Panc1 (cell line): ENCODE measurements around the gene DIS3L2. TPM values are rescaled to one million over a fixed set of nuclear protein-coding genes. Genes with fewer than 3 reads are reported as not detected.

Experiments used
- ATAC-seq: fragments of 200-7000 bp; cut with Tn5 transposase; 2 replicates; pipeline ENCODE4 v1.9.1; 2020; ENCODE audit warnings: mild to moderate bottlenecking, moderate library complexity
- BruUV-seq: library from RNA; stranded (reverse); fragments of 400-500 nt; replicated peaks from 2 replicates; lab custom pipeline; 2021; lab: Mats Ljungman, UMichigan
- CTCF ChIA-PET: fragments of 300-600 bp; sonication (Branson Sonifier 250); formaldehyde crosslinking; loops from one replicate; lab custom pipeline; 2022; ENCODE audit warnings: antibody characterized with exemption; lab: Charles Lee
- POLR2A ChIA-PET: fragments of 300-600 bp; sonication (Branson Sonifier 250); formaldehyde crosslinking; loops from one replicate; lab custom pipeline; 2022; ENCODE audit warnings: antibody characterized with exemption; lab: Charles Lee
- DNase-seq: peaks from one replicate; pipeline ENCODE4 v3.0.0-alpha.2; 2010; ENCODE audit warnings: low read depth, low spot score
- H3K27ac ChIP-seq: 2 replicates; pipeline ENCODE4 v1.5.1; 2011; ENCODE audit warnings: mild to moderate bottlenecking, low read length, inconsistent platforms
- H3K27me3 ChIP-seq: fragments of 200-500 bp; sonication (Bioruptor generic); 2 replicates; pipeline ENCODE4 v1.6.0; 2014; ENCODE audit warnings: low read length, inconsistent platforms; ENCODE audit not compliant: control insufficient read depth, insufficient read depth
- H3K36me3 ChIP-seq: fragments of 200-500 bp; sonication (Bioruptor generic); 2 replicates; pipeline ENCODE4 v1.5.1; 2014; ENCODE audit warnings: inconsistent platforms, mild to moderate bottlenecking, low read length, moderate library complexity; ENCODE audit not compliant: control insufficient read depth, insufficient read depth
- H3K4me1 ChIP-seq: 2 replicates; pipeline ENCODE4 v1.5.1; 2011; ENCODE audit warnings: inconsistent platforms, mild to moderate bottlenecking, low read length, moderate library complexity; ENCODE audit not compliant: control insufficient read depth, insufficient read depth
- H3K4me3 ChIP-seq, 2 experiments: 2 replicates each; pipeline ENCODE4 v1.5.1; 2011 to 2012; ENCODE audit warnings: low read depth in 2 of 2, low read length in 2 of 2, mild to moderate bottlenecking in 2 of 2, inconsistent platforms in 1 of 2, moderate library complexity in 1 of 2
- H3K9me3 ChIP-seq: fragments of 200-500 bp; sonication (Bioruptor generic); 2 replicates; pipeline ENCODE4 v1.5.1; 2014; ENCODE audit warnings: low read depth, mild to moderate bottlenecking, inconsistent platforms, low read length, moderate library complexity; ENCODE audit not compliant: control insufficient read depth, insufficient read depth
- POLR2AphosphoS5 ChIP-seq: IDR thresholded peaks from 2 replicates; pipeline ENCODE4 v1.6.1; 2012; ENCODE audit warnings: mild to moderate bottlenecking, low read depth, low read length, moderate library complexity
- REST ChIP-seq, 2 experiments: IDR thresholded peaks; 2 replicates each; pipeline ENCODE4 v1.6.1; 2011 to 2012; ENCODE audit warnings: low read depth in 2 of 2, control low read depth in 1 of 2, low read length in 1 of 2, mild to moderate bottlenecking in 1 of 2, moderate library complexity in 1 of 2; ENCODE audit not compliant: insufficient read depth in 1 of 2
- SIN3A ChIP-seq: IDR thresholded peaks from 2 replicates; pipeline ENCODE4 v1.6.1; 2012; ENCODE audit warnings: low read depth, mild to moderate bottlenecking, low read length, moderate library complexity, borderline replicate concordance; ENCODE audit not compliant: insufficient read depth
- TCF7L2 ChIP-seq: IDR thresholded peaks from 2 replicates; pipeline ENCODE4 v1.6.1; 2011; ENCODE audit warnings: mild to moderate bottlenecking, low read depth, low read length, inconsistent platforms
- in situ Hi-C: cut with HindIII; loops from 2 replicates; pipeline ENCODE4 v1.10.0; 2016; ENCODE audit warnings: low sequenced_read_pairs, low pct_unique_long_range_greater_than_20kb
- intact Hi-C: fragments of 100-400 bp; cut with micrococcal nuclease; formaldehyde crosslinking; loops from one replicate; pipeline ENCODE4 v1.10.0; 2022; ENCODE audit not compliant: unreplicated experiment
- total RNA-seq: library from RNA; stranded (reverse); gene quantifications from one replicate; pipeline ENCODE4 v1.2.1, GENCODE V29; 2021; ENCODE audit not compliant: unreplicated experiment
- TF ChIP-seq, protein P1 (sequence below): fragments of 450-650 bp; IDR thresholded peaks from 2 replicates; pipeline ENCODE4 v1.5.1; 2017; ENCODE audit warnings: mild to moderate bottlenecking

Gene DIS3L2
- total RNA-seq, 1 experiment from 2014 or later, result 28.1 TPM

DNA sequence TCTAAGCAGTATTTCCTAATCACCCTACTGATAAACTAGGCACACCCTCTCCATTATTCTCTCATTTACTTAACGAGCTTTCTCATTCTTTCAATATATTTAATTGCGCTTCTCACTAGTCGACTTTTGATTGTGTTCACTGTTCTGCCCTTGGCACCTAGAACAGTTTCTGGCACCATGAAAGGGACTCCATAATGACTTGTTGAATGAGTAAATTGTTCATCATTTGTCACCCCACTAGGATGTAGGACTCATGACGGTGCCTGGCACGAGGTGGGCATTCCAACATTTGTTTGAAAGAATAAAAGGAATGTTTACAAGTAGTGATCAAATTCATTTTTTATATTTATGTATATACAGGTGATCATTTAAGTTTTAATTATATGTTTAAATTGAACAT lies 123.7 kb downstream of the DIS3L2 start:
- in situ Hi-C loops, result no loop called here
- Histone ChIP-seq H3K27me3 (no peaks in the 10 kb centered on the region), H3K9me3 (peaks cover 5% of the 10 kb centered on the region; the same call in 1 of the 2 replicates), H3K4me3 (no peak overlapping the region), H3K36me3 (no peaks in the 10 kb centered on the region), H3K4me1 (no peaks in the 10 kb centered on the region), H3K27ac (no peak overlapping the region)
- CTCF ChIA-PET, result no interaction called here
- TF ChIP-seq POLR2AphosphoS5, result no peak
- no peak for TF ChIP-seq TCF7L2
- no peak for TF ChIP-seq REST (IDR thresholded peaks at IDR 0.05; ENCODE audit: insufficient read depth in 1 of 2, low read depth in 2 of 2, low read length in 1 of 2)
- TF ChIP-seq, protein P1, sequence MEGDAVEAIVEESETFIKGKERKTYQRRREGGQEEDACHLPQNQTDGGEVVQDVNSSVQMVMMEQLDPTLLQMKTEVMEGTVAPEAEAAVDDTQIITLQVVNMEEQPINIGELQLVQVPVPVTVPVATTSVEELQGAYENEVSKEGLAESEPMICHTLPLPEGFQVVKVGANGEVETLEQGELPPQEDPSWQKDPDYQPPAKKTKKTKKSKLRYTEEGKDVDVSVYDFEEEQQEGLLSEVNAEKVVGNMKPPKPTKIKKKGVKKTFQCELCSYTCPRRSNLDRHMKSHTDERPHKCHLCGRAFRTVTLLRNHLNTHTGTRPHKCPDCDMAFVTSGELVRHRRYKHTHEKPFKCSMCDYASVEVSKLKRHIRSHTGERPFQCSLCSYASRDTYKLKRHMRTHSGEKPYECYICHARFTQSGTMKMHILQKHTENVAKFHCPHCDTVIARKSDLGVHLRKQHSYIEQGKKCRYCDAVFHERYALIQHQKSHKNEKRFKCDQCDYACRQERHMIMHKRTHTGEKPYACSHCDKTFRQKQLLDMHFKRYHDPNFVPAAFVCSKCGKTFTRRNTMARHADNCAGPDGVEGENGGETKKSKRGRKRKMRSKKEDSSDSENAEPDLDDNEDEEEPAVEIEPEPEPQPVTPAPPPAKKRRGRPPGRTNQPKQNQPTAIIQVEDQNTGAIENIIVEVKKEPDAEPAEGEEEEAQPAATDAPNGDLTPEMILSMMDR, result no peak
- no peak for TF ChIP-seq SIN3A
- intact Hi-C loops, result no loop called here
- POLR2A ChIA-PET, result no interaction called here
- no peak for ATAC-seq
- no peak for DNase-seq
- no TSS peak for BruUV-seq

- ChIA-PET CTCF (no interaction called here), POLR2A (no interaction called here)
- no peak for ATAC-seq
- DNase-seq, result no peak
- TF ChIP-seq SIN3A (no peak), TCF7L2 (no peak), REST (IDR thresholded peaks at IDR 0.05; ENCODE audit: insufficient read depth in 1 of 2, low read depth in 2 of 2, low read length in 1 of 2) (no peak), POLR2AphosphoS5 (no peak)
- TF ChIP-seq, protein P1, result no peak
- Histone ChIP-seq H3K27ac (no peak overlapping the region), H3K9me3 (peaks cover 5% of the 10 kb centered on the region; the same call in 1 of the 2 replicates), H3K36me3 (no peaks in the 10 kb centered on the region), H3K4me1 (no peaks in the 10 kb centered on the region), H3K27me3 (no peaks in the 10 kb centered on the region), H3K4me3 (no peak overlapping the region)
- in situ Hi-C loops (no loop called here), intact Hi-C loops (no loop called here)
- BruUV-seq, result no TSS peak
Measured at GRCh38 chr2:232085826-232086425, 124.4 kb downstream of the DIS3L2 start.
